ENCODE results near the gene NTRK2. TPM values are rescaled to one million over a fixed set of nuclear protein-coding genes. Genes with fewer than 3 reads are reported as not detected.

NTRK2 gene
- total RNA-seq, 1 donor from 2014 or later, result 4.6 TPM

DNA sequence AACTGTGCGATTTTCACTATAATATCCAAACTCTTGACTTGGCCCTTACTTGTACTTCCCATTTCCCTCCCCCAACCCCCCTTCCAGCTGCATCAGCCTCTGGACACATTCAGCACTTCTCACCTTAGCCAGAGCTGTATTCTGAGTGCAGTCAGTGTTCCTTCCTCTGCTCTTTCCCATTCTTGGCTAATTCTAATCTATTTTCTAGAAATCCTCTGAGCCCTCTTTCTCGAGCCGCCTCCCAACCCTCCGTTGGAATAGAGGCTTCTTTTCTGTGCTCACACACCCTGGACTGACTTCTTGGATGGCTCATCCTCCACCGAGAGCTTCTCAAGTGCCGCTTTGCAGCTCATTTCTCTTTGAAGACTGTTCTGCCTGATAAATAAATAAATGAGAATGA, 188.8 kb downstream of the NTRK2 start:
- no peak overlapping the region for H3K27ac Mint-ChIP-seq (ENCODE audit: unreplicated experiment)
- H3K4me3 ChIP-seq (ENCODE audit: insufficient read depth, low read depth, low read length), result no peak overlapping the region
- no peaks in the 10 kb centered on the region for H4K20me1 ChIP-seq (ENCODE audit: insufficient read depth, low read length)
- H3K4me2 ChIP-seq (ENCODE audit: low read length), result no peak overlapping the region
- no peak overlapping the region for H3K27ac ChIP-seq (ENCODE audit: low read depth, low read length)
- H3K27me3 Mint-ChIP-seq (ENCODE audit: low read depth, unreplicated experiment), result no peaks in the 10 kb centered on the region
- H3K9me3 ChIP-seq (ENCODE audit: insufficient read depth, low read depth, low read length), result no peaks in the 10 kb centered on the region
- H3K4me3 Mint-ChIP-seq (ENCODE audit: unreplicated experiment), result no peak overlapping the region
- H3K9me3 Mint-ChIP-seq (ENCODE audit: unreplicated experiment), result peaks cover 1% of the 10 kb centered on the region
- H3K27me3 ChIP-seq (ENCODE audit: insufficient read depth, low read length), result peaks cover 4% of the 10 kb centered on the region
- H2AFZ ChIP-seq (ENCODE audit: low read depth, low read length), result no peak overlapping the region
- no peak for DNase-seq (ENCODE audit: low read depth)
- no peaks in the 10 kb centered on the region for H3K36me3 ChIP-seq (ENCODE audit: insufficient read depth, low read length)
- no peak for FAIRE-seq
- peaks cover 9% of the 10 kb centered on the region for H3K4me1 ChIP-seq (ENCODE audit: insufficient read depth, low read length)
- no peaks in the 10 kb centered on the region for H3K79me2 ChIP-seq (ENCODE audit: insufficient read depth, low read length)
- H3K4me1 Mint-ChIP-seq (ENCODE audit: low read depth, unreplicated experiment), result peaks cover 21% of the 10 kb centered on the region
- no peaks in the 10 kb centered on the region for H3K36me3 Mint-ChIP-seq (ENCODE audit: low read depth, unreplicated experiment)
- TF ChIP-seq, protein P1, sequence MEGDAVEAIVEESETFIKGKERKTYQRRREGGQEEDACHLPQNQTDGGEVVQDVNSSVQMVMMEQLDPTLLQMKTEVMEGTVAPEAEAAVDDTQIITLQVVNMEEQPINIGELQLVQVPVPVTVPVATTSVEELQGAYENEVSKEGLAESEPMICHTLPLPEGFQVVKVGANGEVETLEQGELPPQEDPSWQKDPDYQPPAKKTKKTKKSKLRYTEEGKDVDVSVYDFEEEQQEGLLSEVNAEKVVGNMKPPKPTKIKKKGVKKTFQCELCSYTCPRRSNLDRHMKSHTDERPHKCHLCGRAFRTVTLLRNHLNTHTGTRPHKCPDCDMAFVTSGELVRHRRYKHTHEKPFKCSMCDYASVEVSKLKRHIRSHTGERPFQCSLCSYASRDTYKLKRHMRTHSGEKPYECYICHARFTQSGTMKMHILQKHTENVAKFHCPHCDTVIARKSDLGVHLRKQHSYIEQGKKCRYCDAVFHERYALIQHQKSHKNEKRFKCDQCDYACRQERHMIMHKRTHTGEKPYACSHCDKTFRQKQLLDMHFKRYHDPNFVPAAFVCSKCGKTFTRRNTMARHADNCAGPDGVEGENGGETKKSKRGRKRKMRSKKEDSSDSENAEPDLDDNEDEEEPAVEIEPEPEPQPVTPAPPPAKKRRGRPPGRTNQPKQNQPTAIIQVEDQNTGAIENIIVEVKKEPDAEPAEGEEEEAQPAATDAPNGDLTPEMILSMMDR (IDR thresholded peaks at IDR 0.05; ENCODE audit: insufficient read depth, low read depth, low read length), result no peak
- TF ChIP-seq EZH2 (IDR thresholded peaks at IDR 0.05; ENCODE audit: insufficient read depth, low read length), result no peak
- no peak overlapping the region for H3K9ac ChIP-seq (ENCODE audit: low read length)

DNA sequence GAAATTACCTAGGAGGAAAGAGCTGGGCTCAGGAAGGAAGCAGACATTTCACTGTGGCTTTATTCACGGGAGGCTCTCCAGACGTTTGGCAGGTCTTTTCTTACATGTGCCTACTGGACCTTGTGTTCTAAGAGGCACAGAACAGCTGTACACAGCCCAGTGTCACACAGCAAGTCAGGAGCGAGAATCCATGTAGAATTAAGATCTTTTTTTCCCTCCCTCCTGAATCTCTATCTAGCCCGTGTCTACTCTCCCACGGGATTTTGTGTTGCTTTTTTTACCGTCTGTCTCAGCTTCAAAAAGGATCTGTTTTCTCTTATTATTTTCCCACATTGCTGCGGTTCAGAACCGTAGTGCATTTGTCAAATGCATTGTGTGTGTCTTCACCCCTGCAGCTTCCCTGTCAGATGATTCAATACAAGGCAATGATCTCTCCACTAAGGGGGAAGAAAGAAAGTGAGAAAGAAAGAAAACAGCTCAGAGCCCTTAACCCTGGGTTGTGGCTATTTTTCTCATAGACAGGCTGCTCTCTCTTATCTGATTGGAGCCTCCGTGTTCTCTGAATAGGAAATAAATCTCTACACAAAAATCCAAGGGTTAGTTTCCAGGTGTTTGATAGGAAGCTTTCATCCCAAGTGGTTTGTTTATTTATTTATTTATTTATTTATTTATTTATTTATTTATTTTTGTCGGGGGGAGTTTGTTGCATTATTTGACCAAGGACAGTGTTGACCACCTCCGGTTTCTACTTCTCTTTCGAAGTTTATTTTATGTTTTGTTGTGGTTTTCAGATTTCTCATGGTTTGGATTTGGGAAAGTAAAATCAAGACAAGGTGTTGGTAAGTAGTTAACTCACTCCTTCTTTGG, 191.0 kb downstream of the NTRK2 start:
- Mint-ChIP-seq H3K27ac (ENCODE audit: unreplicated experiment) (peak overlapping the region; percentile 36), H3K27me3 (ENCODE audit: low read depth, unreplicated experiment) (no peaks in the 10 kb centered on the region), H3K4me3 (ENCODE audit: unreplicated experiment) (no peak overlapping the region), H3K9me3 (ENCODE audit: unreplicated experiment) (peaks cover 1% of the 10 kb centered on the region), H3K4me1 (ENCODE audit: low read depth, unreplicated experiment) (peaks cover 22% of the 10 kb centered on the region), H3K36me3 (ENCODE audit: low read depth, unreplicated experiment) (no peaks in the 10 kb centered on the region)
- no peaks in the 10 kb centered on the region for H3K9me3 ChIP-seq (ENCODE audit: insufficient read depth, low read depth, low read length)
- H3K36me3 ChIP-seq (ENCODE audit: insufficient read depth, low read length), result no peaks in the 10 kb centered on the region
- H4K20me1 ChIP-seq (ENCODE audit: insufficient read depth, low read length), result no peaks in the 10 kb centered on the region
- H3K4me2 ChIP-seq (ENCODE audit: low read length), result peak overlapping the region; percentile 54
- FAIRE-seq (no peak), DNase-seq (ENCODE audit: low read depth) (peak; percentile 74)
- no peak overlapping the region for H3K27ac ChIP-seq (ENCODE audit: low read depth, low read length)
- H3K4me1 ChIP-seq (ENCODE audit: insufficient read depth, low read length), result peaks cover 9% of the 10 kb centered on the region
- TF ChIP-seq, protein P1 (IDR thresholded peaks at IDR 0.05; ENCODE audit: insufficient read depth, low read depth, low read length), result no peak
- TF ChIP-seq EZH2 (IDR thresholded peaks at IDR 0.05; ENCODE audit: insufficient read depth, low read length), result no peak
- H2AFZ ChIP-seq (ENCODE audit: low read depth, low read length), result no peak overlapping the region
- H3K9ac ChIP-seq (ENCODE audit: low read length), result no peak overlapping the region
- H3K79me2 ChIP-seq (ENCODE audit: insufficient read depth, low read length), result no peaks in the 10 kb centered on the region
- H3K27me3 ChIP-seq (ENCODE audit: insufficient read depth, low read length), result peaks cover 4% of the 10 kb centered on the region
- H3K4me3 ChIP-seq (ENCODE audit: insufficient read depth, low read depth, low read length), result no peak overlapping the region

DNA sequence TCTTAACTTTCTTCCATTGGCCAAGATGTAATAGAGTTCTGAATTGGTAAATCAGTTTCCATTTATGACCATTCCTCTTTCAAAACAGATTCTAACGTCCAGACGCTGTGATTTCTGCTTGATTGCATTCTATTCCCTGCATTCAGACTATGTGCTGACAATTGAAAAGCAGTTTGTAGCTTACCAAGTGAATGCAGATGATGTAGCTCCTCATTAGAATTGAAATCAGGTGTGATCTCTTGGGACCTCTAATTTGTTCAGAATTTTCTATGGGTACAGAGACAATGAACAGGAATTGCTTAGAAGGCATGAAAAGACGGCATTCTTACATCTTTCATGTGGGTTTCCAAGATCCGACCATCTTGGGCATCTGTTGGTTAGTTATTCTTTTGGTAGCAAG, 191.9 kb downstream of the NTRK2 start:
- H3K4me1 Mint-ChIP-seq (ENCODE audit: low read depth, unreplicated experiment), result peaks cover 22% of the 10 kb centered on the region
- no peak overlapping the region for H3K4me3 ChIP-seq (ENCODE audit: insufficient read depth, low read depth, low read length)
- H3K9ac ChIP-seq (ENCODE audit: low read length), result no peak overlapping the region
- H2AFZ ChIP-seq (ENCODE audit: low read depth, low read length), result no peak overlapping the region
- no peaks in the 10 kb centered on the region for H4K20me1 ChIP-seq (ENCODE audit: insufficient read depth, low read length)
- H3K27ac ChIP-seq (ENCODE audit: low read depth, low read length), result no peak overlapping the region
- no peak overlapping the region for H3K4me2 ChIP-seq (ENCODE audit: low read length)
- H3K4me3 Mint-ChIP-seq (ENCODE audit: unreplicated experiment), result no peak overlapping the region
- H3K27ac Mint-ChIP-seq (ENCODE audit: unreplicated experiment), result no peak overlapping the region
- no peak for TF ChIP-seq EZH2 (IDR thresholded peaks at IDR 0.05; ENCODE audit: insufficient read depth, low read length)
- H3K79me2 ChIP-seq (ENCODE audit: insufficient read depth, low read length), result no peaks in the 10 kb centered on the region
- FAIRE-seq, result no peak
- no peak for DNase-seq (ENCODE audit: low read depth)
- H3K36me3 Mint-ChIP-seq (ENCODE audit: low read depth, unreplicated experiment), result no peaks in the 10 kb centered on the region
- H3K27me3 Mint-ChIP-seq (ENCODE audit: low read depth, unreplicated experiment), result no peaks in the 10 kb centered on the region
- H3K9me3 Mint-ChIP-seq (ENCODE audit: unreplicated experiment), result peaks cover 1% of the 10 kb centered on the region
- peaks cover 4% of the 10 kb centered on the region for H3K27me3 ChIP-seq (ENCODE audit: insufficient read depth, low read length)
- H3K36me3 ChIP-seq (ENCODE audit: insufficient read depth, low read length), result no peaks in the 10 kb centered on the region
- no peaks in the 10 kb centered on the region for H3K9me3 ChIP-seq (ENCODE audit: insufficient read depth, low read depth, low read length)
- H3K4me1 ChIP-seq (ENCODE audit: insufficient read depth, low read length), result peaks cover 9% of the 10 kb centered on the region
